K562 (cell line): Measurements from ENCODE around the gene HBM. TPM values are rescaled to one million over a fixed set of nuclear protein-coding genes. Genes with fewer than 3 reads are reported as not detected.

ENCODE experiments used
- polyA plus RNA-seq, 8 experiments: library from polyadenylated mRNA; depleted of rRNA in 4 of 8; stranded (reverse) in 5 of 8; unstranded in 3 of 8; fragments of >200 nt; fragmentation: Nextera tagmentation in 2 of 8; fragmentation: Illumina TruSeq in 1 of 8; extraction: Ambion mirVana in 2 of 8; extraction: Trizol in 1 of 8; gene quantifications; 2 replicates each; pipeline versions ENCODE4 v1.2.1 to v1.2.3, GENCODE V29; 2011 to 2014; ENCODE audit warnings: inconsistent platforms in 1 of 8, missing spikeins in 1 of 8
- small RNA-seq: library from RNA; depleted of rRNA; stranded (forward); fragments of <200 nt; gene quantifications from one replicate; pipeline ENCODE3, GENCODE V24; 2014
- total RNA-seq, 7 experiments: library from RNA; depleted of rRNA in 6 of 7; stranded (reverse); fragments of >200 nt in 6 of 7; fragmentation: Illumina TruSeq in 2 of 7; extraction: Trizol in 2 of 7; gene quantifications; 2 replicates each; pipeline versions ENCODE4 v1.2.1 to v1.2.3, GENCODE V29; 2011 to 2021; ENCODE audit warnings: low replicate concordance in 1 of 7
- TF ChIP-seq, protein P1 (sequence below): fragments of 250-450 bp; sonication (Bioruptor Pico); IDR thresholded peaks from 2 replicates; pipeline ENCODE4 v1.4.0; 2020

The HBM gene
- total and polyA plus RNA-seq, 9 of the 15 experiments (the other 6 are each of a cell fraction or from before 2014, with no cell fraction given) = not detected

DNA sequence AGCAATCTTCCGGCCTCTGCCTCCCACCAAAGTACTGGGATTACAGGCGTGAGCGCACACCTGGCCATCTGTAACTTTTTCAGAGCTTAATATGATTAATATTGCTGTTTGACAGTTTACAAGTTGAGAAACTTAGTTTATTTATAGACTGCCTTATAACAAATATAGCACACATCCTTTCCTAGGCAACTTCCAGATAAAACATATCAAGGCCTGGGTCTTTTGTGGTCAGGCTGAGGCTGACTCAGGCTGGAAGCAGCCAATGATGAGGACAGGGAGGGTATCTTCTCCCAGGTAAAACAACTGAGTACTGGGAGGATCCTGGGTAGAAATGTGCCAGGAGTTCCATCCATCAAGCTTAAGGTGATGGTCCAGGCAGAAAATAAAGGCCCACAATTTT, 47.2 kb downstream of the HBM start (continued):
- TF ChIP-seq, protein P1, sequence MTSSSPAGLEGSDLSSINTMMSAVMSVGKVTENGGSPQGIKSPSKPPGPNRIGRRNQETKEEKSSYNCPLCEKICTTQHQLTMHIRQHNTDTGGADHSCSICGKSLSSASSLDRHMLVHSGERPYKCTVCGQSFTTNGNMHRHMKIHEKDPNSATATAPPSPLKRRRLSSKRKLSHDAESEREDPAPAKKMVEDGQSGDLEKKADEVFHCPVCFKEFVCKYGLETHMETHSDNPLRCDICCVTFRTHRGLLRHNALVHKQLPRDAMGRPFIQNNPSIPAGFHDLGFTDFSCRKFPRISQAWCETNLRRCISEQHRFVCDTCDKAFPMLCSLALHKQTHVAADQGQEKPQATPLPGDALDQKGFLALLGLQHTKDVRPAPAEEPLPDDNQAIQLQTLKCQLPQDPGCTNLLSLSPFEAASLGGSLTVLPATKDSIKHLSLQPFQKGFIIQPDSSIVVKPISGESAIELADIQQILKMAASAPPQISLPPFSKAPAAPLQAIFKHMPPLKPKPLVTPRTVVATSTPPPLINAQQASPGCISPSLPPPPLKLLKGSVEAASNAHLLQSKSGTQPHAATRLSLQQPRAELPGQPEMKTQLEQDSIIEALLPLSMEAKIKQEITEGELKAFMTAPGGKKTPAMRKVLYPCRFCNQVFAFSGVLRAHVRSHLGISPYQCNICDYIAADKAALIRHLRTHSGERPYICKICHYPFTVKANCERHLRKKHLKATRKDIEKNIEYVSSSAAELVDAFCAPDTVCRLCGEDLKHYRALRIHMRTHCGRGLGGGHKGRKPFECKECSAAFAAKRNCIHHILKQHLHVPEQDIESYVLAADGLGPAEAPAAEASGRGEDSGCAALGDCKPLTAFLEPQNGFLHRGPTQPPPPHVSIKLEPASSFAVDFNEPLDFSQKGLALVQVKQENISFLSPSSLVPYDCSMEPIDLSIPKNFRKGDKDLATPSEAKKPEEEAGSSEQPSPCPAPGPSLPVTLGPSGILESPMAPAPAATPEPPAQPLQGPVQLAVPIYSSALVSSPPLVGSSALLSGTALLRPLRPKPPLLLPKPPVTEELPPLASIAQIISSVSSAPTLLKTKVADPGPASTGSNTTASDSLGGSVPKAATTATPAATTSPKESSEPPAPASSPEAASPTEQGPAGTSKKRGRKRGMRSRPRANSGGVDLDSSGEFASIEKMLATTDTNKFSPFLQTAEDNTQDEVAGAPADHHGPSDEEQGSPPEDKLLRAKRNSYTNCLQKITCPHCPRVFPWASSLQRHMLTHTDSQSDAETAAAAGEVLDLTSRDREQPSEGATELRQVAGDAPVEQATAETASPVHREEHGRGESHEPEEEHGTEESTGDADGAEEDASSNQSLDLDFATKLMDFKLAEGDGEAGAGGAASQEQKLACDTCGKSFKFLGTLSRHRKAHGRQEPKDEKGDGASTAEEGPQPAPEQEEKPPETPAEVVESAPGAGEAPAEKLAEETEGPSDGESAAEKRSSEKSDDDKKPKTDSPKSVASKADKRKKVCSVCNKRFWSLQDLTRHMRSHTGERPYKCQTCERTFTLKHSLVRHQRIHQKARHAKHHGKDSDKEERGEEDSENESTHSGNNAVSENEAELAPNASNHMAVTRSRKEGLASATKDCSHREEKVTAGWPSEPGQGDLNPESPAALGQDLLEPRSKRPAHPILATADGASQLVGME = no peak

Small RNA genes lying within 50 kb of the gene (small RNA-seq; reads per million reads assigned to genes)
- gene RF00019 = not detected

Other genes with a start within 250 kb of the HBM start
Only the 7 nearest of the 19 such genes appear.
- gene NPRL3, start 27.3 kb upstream of the HBM start, total RNA-seq (2014; rRNA removed) = 8.4 and 10.9 TPM in 2 replicates
- gene NPRL3, start 27.3 kb upstream of the HBM start, total RNA-seq (2014; rRNA removed; fragmentation: Illumina TruSeq; extraction: Trizol) = 3.7 and 5.6 TPM in 2 replicates
- 4.4 and 7.9 TPM in 2 replicates for gene NPRL3, start 27.3 kb upstream of the HBM start, total RNA-seq (2015; rRNA removed; fragmentation: Illumina TruSeq; extraction: Trizol)
- 51.0 and 53.6 TPM in 2 replicates for gene NPRL3, start 27.3 kb upstream of the HBM start, total RNA-seq (2021)
- gene NPRL3, start 27.3 kb upstream of the HBM start, polyA plus RNA-seq (2011; rRNA removed) = 9.7 and 26.3 TPM in 2 replicates
- 38.9 and 54.1 TPM in 2 replicates for gene NPRL3, start 27.3 kb upstream of the HBM start, polyA plus RNA-seq (2014; fragmentation: Illumina TruSeq; extraction: Trizol)
- 1 to 10 TPM in 1 of 2 experiments, under 1 TPM in 1; 0.92 to 1.0 TPM for gene NPRL3, start 27.3 kb upstream of the HBM start, polyA plus RNA-seq (2014; fragmentation: Nextera tagmentation; extraction: Ambion mirVana)
- 18.8 and 19.1 TPM in 2 replicates for gene NPRL3, start 27.3 kb upstream of the HBM start, polyA plus RNA-seq (2014; rRNA removed)
- 207 and 227 TPM in 2 replicates for gene HBZ, start 13.3 kb upstream of the HBM start, total RNA-seq (2014; rRNA removed)
- 35.6 and 63.2 TPM in 2 replicates for gene HBZ, start 13.3 kb upstream of the HBM start, total RNA-seq (2014; rRNA removed; fragmentation: Illumina TruSeq; extraction: Trizol)
- 53.5 and 58.0 TPM in 2 replicates for gene HBZ, start 13.3 kb upstream of the HBM start, total RNA-seq (2015; rRNA removed; fragmentation: Illumina TruSeq; extraction: Trizol)
- 480 and 495 TPM in 2 replicates for gene HBZ, start 13.3 kb upstream of the HBM start, total RNA-seq (2021)
- 610 and 640 TPM in 2 replicates for gene HBZ, start 13.3 kb upstream of the HBM start, polyA plus RNA-seq (2011; rRNA removed)
- gene HBZ, start 13.3 kb upstream of the HBM start, polyA plus RNA-seq (2014; fragmentation: Illumina TruSeq; extraction: Trizol) = 101 and 278 TPM in 2 replicates
- 100 to 1,000 TPM in 1 of 2 experiments, 10 to 100 TPM in 1; 80.7 to 113 TPM for gene HBZ, start 13.3 kb upstream of the HBM start, polyA plus RNA-seq (2014; fragmentation: Nextera tagmentation; extraction: Ambion mirVana)
- 365 and 410 TPM in 2 replicates for gene HBZ, start 13.3 kb upstream of the HBM start, polyA plus RNA-seq (2014; rRNA removed)
- 286 and 525 TPM in 2 replicates for gene HBA2, start 6.9 kb downstream of the HBM start, total RNA-seq (2014; rRNA removed)
- 21.9 and 40.4 TPM in 2 replicates for gene HBA2, start 6.9 kb downstream of the HBM start, total RNA-seq (2014; rRNA removed; fragmentation: Illumina TruSeq; extraction: Trizol)
- 60.6 and 61.0 TPM in 2 replicates for gene HBA2, start 6.9 kb downstream of the HBM start, total RNA-seq (2015; rRNA removed; fragmentation: Illumina TruSeq; extraction: Trizol)
- gene HBA2, start 6.9 kb downstream of the HBM start, total RNA-seq (2021) = 443 and 467 TPM in 2 replicates
- 144 and 346 TPM in 2 replicates for gene HBA2, start 6.9 kb downstream of the HBM start, polyA plus RNA-seq (2011; rRNA removed)
- 106 and 709 TPM in 2 replicates for gene HBA2, start 6.9 kb downstream of the HBM start, polyA plus RNA-seq (2014; fragmentation: Illumina TruSeq; extraction: Trizol)
- gene HBA2, start 6.9 kb downstream of the HBM start, polyA plus RNA-seq (2014; fragmentation: Nextera tagmentation; extraction: Ambion mirVana) = 100 to 1,000 TPM; 331 to 366 TPM
- gene HBA2, start 6.9 kb downstream of the HBM start, polyA plus RNA-seq (2014; rRNA removed) = 670 and 853 TPM in 2 replicates
- 833 and 1,312 TPM in 2 replicates for gene HBA1, start 10.7 kb downstream of the HBM start, total RNA-seq (2014; rRNA removed)
- gene HBA1, start 10.7 kb downstream of the HBM start, total RNA-seq (2014; rRNA removed; fragmentation: Illumina TruSeq; extraction: Trizol) = 75.7 and 128 TPM in 2 replicates
- 235 and 260 TPM in 2 replicates for gene HBA1, start 10.7 kb downstream of the HBM start, total RNA-seq (2015; rRNA removed; fragmentation: Illumina TruSeq; extraction: Trizol)
- 2,388 and 2,454 TPM in 2 replicates for gene HBA1, start 10.7 kb downstream of the HBM start, total RNA-seq (2021)
- gene HBA1, start 10.7 kb downstream of the HBM start, polyA plus RNA-seq (2011; rRNA removed) = 225 and 945 TPM in 2 replicates
- 380 and 1,790 TPM in 2 replicates for gene HBA1, start 10.7 kb downstream of the HBM start, polyA plus RNA-seq (2014; fragmentation: Illumina TruSeq; extraction: Trizol)
- gene HBA1, start 10.7 kb downstream of the HBM start, polyA plus RNA-seq (2014; fragmentation: Nextera tagmentation; extraction: Ambion mirVana) = 100 to 1,000 TPM; 280 to 426 TPM
- 1,187 and 1,422 TPM in 2 replicates for gene HBA1, start 10.7 kb downstream of the HBM start, polyA plus RNA-seq (2014; rRNA removed)
- 190 and 204 TPM in 2 replicates for gene HBQ1, start 14.5 kb downstream of the HBM start, total RNA-seq (2014; rRNA removed)
- gene HBQ1, start 14.5 kb downstream of the HBM start, total RNA-seq (2014; rRNA removed; fragmentation: Illumina TruSeq; extraction: Trizol) = 1.7 and 2.3 TPM in 2 replicates
- 19.8 and 24.0 TPM in 2 replicates for gene HBQ1, start 14.5 kb downstream of the HBM start, total RNA-seq (2015; rRNA removed; fragmentation: Illumina TruSeq; extraction: Trizol)
- 89.7 and 102 TPM in 2 replicates for gene HBQ1, start 14.5 kb downstream of the HBM start, total RNA-seq (2021)
- 23.1 and 32.6 TPM in 2 replicates for gene HBQ1, start 14.5 kb downstream of the HBM start, polyA plus RNA-seq (2011; rRNA removed)
- 4.8 and 31.2 TPM in 2 replicates for gene HBQ1, start 14.5 kb downstream of the HBM start, polyA plus RNA-seq (2014; fragmentation: Illumina TruSeq; extraction: Trizol)
- 10 to 100 TPM; 11.1 to 17.9 TPM for gene HBQ1, start 14.5 kb downstream of the HBM start, polyA plus RNA-seq (2014; fragmentation: Nextera tagmentation; extraction: Ambion mirVana)
- 151 and 161 TPM in 2 replicates for gene HBQ1, start 14.5 kb downstream of the HBM start, polyA plus RNA-seq (2014; rRNA removed)
- gene LUC7L, start 63.5 kb downstream of the HBM start, total RNA-seq (2014; rRNA removed) = 78.8 and 80.9 TPM in 2 replicates
- 42.2 and 52.6 TPM in 2 replicates for gene LUC7L, start 63.5 kb downstream of the HBM start, total RNA-seq (2014; rRNA removed; fragmentation: Illumina TruSeq; extraction: Trizol)
- 65.9 and 66.1 TPM in 2 replicates for gene LUC7L, start 63.5 kb downstream of the HBM start, total RNA-seq (2015; rRNA removed; fragmentation: Illumina TruSeq; extraction: Trizol)
- gene LUC7L, start 63.5 kb downstream of the HBM start, total RNA-seq (2021) = 73.7 and 75.8 TPM in 2 replicates
- 59.5 and 73.0 TPM in 2 replicates for gene LUC7L, start 63.5 kb downstream of the HBM start, polyA plus RNA-seq (2011; rRNA removed)
- 40.1 and 40.7 TPM in 2 replicates for gene LUC7L, start 63.5 kb downstream of the HBM start, polyA plus RNA-seq (2014; fragmentation: Illumina TruSeq; extraction: Trizol)
- 1 to 10 TPM; 1.7 to 5.4 TPM for gene LUC7L, start 63.5 kb downstream of the HBM start, polyA plus RNA-seq (2014; fragmentation: Nextera tagmentation; extraction: Ambion mirVana)
- 93.3 and 106 TPM in 2 replicates for gene LUC7L, start 63.5 kb downstream of the HBM start, polyA plus RNA-seq (2014; rRNA removed)
- gene FAM234A, start 68.8 kb downstream of the HBM start, total RNA-seq (2014; rRNA removed) = 19.5 and 19.6 TPM in 2 replicates
- 11.7 and 12.0 TPM in 2 replicates for gene FAM234A, start 68.8 kb downstream of the HBM start, total RNA-seq (2014; rRNA removed; fragmentation: Illumina TruSeq; extraction: Trizol)
- 15.0 and 15.3 TPM in 2 replicates for gene FAM234A, start 68.8 kb downstream of the HBM start, total RNA-seq (2015; rRNA removed; fragmentation: Illumina TruSeq; extraction: Trizol)
- 46.5 and 47.9 TPM in 2 replicates for gene FAM234A, start 68.8 kb downstream of the HBM start, total RNA-seq (2021)
- gene FAM234A, start 68.8 kb downstream of the HBM start, polyA plus RNA-seq (2011; rRNA removed) = 14.7 and 27.7 TPM in 2 replicates
- gene FAM234A, start 68.8 kb downstream of the HBM start, polyA plus RNA-seq (2014; fragmentation: Illumina TruSeq; extraction: Trizol) = 23.6 and 37.8 TPM in 2 replicates
- 1 to 10 TPM; 1.0 to 1.6 TPM for gene FAM234A, start 68.8 kb downstream of the HBM start, polyA plus RNA-seq (2014; fragmentation: Nextera tagmentation; extraction: Ambion mirVana)
- gene FAM234A, start 68.8 kb downstream of the HBM start, polyA plus RNA-seq (2014; rRNA removed) = 25.8 and 33.9 TPM in 2 replicates